GM20431 (cell line): ENCODE measurements around the gene SLC6A3.

Experiments used
- in situ Hi-C: fragments of 300-500 bp; cut with MseI, MboI; formaldehyde crosslinking; loops from one replicate; pipeline ENCODE4 v1.15.0; 2020; ENCODE audit warnings: low sequenced_read_pairs; ENCODE audit not compliant: unreplicated experiment

Gene SLC6A3

DNA sequence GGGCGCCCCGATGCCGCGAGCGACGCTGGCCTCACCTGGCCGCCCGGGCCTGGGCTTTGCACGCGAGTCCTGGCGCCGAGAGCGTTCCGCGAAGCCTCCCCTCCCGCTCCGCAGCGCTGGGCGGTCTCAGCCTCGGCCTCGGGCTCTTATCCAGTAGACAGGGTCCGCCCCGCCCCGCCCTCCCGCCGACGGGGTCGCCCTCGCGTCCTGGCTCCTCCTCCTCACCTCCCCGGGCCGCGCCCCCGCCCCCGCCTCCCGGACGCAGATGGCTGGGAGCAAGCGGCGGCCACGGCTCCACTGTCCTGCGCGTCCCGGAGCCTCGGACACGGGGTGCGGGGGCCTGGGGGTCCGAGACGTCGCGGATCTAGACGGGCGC lies at the start of gene SLC6A3:
TSS of gene SLC6A3 (minus strand) at position 128 of the 376 bp plus-strand sequence. CDS start 2,243 bp downstream, outside the sequence.
- in situ Hi-C loops: no loop called here

DNA sequence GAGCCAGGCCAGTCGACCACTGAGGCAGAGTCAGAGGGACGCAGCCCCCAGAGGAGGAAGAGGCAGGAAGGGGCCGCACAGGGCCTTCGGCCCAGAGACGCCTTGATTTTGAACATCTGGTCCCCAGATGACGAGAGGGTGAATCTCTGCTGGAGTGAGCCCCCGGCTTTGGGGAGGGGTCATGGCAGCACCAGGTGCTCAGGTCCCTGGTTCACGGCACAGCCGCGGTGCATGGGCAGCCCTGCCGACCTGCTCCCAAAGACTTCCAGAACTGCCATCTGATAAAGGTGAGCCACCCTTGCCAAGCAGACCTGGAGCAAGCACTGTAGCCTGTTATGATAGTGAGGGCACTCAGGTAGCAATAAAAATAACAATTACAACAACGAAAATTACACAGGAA lies 48.7 kb upstream of the SLC6A3 start:
- in situ Hi-C loops: no loop called here

DNA sequence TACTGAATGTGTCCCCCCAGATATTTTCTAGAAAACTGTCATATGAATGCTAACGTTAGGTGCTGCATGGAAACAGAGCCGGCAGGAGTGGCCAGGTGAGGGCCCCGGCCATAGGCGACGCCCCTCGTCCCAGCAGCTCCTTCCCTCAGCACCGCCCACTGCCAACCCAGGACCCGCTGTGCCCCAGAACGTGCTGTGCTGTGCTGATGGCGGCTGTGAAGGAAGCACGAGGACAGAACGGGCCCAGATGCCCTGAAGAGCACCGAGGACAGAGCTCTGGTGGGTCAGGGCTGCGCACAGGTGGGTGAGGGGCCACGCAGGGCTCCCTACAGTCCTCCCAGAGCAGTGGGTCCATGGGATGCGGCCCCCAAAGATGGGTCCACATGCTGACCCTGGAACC lies 48.2 kb upstream of the SLC6A3 start:
- in situ Hi-C loops: no loop called here

DNA sequence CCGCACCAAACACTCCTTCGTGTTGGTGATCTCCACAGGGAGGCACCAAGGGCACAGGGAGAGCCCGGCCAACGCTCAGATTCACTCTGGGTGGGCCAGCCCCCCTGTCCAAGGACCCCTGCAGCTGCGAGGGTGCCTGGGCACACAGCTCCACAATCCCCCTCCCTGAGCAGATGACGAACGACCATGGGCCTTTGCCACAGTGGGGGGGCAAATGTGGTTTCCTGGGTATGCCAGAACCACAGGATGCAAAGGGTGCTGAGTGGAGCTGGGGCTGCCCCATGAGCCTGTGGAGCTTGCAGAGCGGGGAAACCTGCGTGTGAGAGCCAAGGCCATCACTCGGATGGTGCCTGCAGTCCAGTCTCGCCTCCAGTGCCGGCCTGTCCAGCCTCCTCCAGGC lies 47.5 kb upstream of the SLC6A3 start:
- in situ Hi-C loops: no loop called here

DNA sequence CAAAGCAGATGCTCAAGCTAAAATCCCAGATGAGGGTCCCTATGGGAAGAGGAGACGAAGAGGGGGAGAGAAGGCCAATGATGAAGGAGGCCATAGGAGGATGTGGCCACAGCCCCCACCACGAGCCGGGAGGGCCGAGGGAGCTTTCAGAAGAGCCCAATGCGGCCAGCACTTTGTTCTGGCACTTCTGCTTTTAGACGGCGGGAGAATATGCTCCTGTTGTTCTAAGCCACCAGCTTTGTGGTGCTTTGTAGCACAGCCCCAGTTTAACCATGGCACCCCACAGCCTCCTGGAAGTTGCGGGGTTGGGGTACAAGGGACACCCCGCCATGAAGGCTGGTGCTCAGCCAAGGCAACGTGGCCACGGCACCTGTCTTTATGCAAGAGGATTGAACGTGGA lies 45.1 kb upstream of the SLC6A3 start:
- in situ Hi-C loops: no loop called here

DNA sequence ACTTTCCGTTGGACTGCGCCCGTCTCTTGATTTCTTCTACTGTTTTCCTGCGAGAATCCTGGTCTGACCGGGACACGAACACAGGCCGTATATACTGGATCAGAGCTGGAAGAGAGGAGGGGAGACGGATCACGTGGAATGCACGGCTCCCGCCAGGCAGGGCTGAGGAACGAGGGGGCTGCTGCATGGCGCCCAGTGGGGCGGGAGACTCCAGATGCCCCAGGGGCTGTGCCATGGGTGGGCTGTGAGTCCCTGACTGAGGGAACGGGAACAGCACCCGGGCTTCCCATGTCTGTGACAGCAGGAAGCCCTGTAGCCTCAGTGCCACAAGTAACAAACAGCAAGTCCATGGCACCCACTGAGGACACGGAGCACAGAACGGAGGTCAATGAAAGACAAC lies 44.5 kb upstream of the SLC6A3 start:
- in situ Hi-C loops: no loop called here

DNA sequence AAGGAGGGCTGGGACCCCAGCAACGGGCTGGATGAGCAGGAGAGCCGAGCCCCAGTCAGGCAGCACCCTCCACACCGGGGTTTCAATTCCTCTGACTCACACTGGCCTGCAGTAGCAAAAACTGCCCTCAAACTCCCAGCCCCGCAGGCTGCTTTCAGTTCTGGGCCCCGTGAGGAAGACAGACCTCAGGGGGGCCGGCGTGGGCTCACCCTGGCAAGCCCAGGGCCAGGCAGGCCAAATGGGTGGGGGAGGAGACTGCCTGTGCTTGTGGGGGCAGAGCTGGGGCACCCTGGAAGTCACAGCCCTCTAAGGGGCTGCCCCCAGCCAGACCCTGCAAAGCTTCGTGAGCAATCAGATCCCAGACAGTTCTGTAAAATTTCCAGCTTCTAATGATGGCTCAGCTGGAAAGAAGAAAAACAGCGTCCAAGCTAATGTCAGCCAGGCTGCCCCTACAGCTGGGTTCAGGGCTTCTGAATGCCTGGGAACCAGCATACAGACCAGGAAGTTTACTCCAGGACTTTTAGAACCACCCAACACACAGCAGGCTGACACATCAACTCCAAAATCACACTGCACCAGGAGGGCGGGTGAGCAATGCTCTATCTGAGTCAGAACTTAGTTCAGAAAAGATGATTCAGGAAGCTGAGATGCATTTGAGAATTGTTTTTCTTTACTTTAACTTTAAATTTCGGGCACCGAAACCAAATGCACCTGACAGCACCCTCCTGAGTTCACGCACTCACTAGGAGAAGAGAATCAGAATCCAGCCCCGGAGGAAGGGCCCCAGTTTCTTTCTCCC lies 43.8 kb upstream of the SLC6A3 start:
- in situ Hi-C loops: no loop called here

DNA sequence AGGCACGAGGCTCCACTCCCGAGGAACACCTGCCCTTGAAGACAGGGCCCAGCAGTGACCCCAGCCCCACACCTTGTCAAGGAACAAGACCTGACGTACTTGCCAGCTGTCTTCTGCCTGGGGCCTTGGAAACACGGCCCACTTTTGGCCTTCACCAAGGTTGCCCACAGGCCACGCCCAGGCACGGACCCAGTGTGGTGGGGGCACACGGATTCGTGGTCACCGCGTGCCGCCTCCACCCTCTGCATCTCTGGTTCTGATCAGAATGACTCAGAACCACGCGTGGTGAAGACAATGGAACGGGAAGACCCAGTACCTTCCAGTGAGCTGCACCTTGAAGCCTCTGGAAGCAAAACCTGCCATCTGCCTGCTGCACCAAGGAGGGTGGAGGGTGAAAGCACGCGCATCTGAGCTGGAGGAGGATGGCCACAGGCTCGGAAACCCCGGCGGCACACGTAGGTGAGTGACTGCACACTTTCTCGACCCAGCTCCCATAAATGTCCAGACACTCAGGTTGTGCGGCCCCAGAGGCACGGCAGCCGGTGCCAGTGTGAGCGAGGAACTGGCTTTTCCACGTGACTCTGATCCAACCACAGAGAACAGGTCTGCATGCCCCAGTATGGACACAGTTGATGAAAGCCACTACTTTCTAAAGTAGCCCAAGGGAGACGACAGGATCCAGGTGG lies 42.0 kb upstream of the SLC6A3 start:
- in situ Hi-C loops: no loop called here

DNA sequence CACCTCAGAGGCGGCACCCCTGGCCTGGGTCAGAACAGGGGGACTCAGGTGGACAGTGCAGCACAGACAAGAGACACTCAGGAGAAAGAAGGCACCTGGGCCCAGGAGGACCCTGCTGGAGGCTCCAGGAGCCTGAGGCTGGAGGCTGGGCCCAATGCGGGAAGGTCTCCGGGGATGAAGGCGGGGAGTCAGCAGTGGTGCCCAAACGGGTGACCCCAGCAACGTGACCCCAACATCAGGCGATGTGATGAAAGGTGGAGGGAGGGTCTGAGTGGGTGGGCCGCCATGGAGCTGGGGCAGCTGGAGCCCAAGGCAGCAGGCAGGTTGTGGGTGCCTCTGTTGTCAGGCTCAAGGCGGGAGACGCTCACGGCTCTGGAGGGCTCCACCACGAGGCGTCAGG lies 41.0 kb upstream of the SLC6A3 start:
- in situ Hi-C loops: no loop called here

DNA sequence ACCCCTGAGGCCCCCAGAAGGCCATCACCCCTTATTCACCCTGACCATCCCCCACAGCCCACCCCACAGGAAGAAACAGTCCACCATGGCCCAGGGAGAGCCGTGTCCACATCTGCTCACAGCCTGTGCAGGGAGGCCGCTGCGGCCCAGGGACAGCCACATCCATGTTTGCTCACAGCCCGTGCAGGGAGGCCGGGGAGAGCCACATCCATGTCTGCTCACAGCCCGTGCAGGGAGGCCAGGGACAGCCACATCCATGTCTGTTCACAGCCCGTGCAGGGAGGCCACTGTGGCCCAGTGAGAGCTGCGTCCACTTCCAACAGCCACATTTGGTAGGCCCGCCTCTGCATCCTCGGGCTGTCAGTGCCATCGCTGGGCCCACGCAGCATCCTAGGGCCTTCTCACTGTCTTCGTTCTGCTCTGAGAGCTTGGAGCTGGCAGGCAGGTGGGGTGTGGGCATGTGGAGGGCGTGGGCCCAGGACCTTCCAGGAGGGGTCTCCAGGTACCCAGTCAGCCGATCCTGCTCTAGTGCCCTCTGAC lies 40.4 kb upstream of the SLC6A3 start:
- in situ Hi-C loops: no loop called here

DNA sequence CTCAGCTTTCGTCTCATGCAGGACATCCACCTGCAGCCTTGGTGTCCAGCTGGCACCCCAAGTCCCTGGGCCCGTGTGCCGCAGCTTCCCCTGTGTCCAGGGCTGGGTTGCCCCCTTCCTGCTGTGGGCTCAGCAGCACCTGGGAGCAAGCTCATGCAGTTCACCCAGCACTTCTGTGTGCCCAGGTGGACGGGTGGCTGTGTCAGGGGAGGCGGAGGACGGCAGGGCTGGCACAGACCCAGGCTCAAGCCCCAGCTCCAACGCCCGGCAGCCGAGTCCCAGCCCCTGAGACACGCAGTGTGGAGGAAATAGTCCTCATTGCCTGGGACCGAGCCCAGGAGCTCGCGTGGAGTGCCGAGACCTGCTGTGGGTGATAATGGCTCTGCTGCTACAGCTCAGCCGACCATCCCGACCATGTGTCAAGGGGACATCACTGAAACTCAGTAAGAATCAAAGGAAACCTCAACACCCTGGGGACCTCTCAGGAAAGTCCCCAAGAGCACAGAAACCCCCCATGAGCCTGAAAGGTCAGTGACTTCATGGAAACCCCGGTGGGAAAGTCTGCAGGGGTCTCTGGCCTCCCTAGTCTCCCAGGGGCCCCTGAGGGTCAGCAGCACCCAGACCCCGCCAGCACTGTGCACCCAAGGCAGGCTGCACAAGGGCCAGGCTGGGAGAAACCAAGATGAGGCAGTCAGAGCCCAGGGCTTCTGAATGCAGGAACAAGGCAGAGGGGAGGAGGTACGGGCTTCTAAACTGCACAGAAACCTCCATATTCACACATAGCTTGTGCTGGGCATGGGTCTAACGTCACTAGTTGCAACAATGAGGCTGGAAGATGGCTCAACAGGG lies 39.7 kb upstream of the SLC6A3 start:
- in situ Hi-C loops: no loop called here

DNA sequence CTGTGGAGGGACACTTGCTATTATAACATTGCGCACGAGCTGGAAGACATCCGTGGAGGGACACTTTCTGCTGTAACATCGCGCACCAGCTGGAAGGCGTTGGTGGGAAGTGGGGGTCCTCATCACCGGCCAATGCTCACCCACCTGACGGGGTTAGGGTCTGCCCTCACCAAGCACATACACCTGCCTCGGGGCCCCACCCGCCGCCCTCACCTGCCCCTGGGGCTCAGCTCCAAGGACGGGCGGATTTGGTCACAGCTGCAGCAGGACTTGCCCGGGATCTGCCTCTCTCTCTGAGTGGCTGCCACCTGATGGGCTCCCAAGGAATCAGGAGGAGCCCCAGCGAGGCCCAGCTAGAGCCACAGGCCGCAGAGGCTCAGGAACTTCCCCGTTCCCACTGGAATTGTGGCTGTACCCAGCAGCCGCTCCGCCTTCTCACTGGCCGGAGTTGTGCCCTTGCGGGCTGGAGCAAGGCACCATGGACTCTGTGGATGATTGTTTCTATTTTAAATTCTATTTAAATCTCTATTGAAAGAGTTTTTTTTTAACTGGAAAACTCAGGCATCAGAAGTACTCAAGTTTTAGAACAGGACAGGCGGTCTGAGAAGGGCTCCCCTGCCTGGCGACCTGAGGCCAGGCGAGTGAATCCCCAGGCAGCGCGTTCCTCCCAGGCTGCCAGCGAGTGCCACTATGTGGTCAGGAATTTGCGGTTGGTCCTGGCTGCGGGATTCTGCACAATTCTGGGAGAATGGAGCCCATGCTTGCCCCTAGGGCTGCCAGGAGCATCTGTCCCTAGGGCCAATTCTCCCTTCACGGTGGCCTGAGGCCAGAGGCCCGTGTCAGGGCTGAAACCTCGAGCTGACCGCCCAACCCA lies 38.9 kb upstream of the SLC6A3 start:
- in situ Hi-C loops: no loop called here

DNA sequence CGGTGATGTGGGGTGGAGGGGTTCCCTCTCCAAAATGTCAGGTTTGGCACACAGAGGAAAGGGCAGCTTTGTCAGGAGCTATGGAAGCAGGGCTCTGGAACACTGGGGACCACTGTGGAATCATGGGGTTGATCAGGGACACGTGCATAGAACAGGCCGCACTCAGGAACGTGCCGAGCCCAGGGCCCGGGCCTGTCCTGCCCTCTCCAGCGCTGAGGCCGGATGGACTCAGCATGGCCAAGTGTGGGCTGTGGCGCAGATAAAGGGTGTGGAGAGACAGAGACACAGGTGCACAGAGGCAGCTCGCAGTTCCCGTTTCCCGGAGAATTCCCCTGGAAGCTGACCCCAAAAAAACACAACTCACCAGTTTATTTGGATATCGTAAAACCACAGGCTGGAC lies 37.8 kb upstream of the SLC6A3 start:
- in situ Hi-C loops: no loop called here

DNA sequence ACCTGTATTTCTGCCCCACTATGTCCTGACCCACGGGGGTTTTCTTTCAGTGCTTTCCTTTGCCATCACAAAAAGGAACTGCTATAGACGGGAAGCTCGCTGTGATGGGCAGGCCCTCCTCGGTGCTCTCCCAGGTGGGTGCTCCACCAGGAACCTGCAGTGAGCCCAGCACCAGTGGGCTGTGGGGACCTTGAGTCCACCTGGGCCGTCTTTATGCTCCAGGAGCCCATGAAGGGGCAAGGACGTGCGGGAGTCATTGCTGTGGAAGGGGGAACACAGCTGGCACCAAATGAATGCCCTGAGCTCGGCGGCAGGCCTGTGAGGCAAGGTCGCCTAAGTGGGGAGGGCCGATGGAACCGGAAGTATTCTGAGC lies 36.7 kb upstream of the SLC6A3 start:
- in situ Hi-C loops: no loop called here

DNA sequence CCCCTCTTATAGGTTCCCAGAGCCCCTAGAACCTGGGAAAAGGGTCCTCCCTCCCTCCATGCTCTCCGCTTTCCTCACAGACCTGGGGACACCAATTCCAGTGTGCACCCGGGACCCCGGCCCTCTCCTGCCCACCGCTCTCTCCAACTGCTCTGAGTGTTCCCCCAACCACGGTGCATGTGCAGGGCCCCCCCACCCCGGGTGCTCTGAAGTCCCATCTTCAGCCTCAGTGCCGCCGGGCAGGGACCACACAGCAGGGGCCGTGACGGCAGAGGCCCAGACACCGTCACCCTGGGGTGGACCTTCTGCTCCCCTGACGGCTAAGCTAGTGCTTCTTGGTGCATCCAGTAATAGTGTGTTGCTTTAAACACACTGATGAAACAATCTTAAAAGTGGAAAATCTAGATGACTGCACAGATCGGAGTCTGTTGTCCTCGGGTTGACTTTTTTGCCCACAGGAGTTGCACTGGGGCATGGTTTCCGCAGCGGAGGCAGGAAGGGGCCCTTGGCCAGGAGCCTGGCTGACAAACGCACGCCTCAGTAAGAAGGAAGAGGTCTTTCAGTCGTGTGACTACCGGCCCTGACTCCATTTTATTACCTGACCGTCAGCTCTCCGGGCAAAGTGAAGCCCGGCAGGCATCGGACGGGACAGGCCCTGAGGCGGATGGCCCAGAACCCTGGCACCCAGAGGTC lies 36.2 kb upstream of the SLC6A3 start:
- in situ Hi-C loops: no loop called here

DNA sequence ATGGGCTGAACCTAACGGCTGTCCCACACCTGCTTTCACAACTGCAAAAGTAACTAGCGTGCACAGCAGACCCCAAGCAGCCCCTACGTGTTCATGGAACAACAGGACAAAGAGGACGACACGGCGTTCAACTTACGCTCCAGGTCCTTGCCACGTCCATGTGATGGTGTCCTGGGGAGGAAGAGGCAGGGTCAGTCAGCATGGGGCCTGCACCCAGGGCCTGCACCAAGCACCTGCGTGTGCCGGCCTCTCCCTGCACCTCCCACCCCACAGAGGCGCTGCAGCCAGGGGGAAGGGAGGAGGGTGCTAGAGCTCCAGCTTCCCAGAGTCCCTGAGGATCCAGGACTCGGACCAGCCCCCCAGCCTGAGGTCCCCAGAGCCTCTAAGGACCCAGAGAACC lies 35.6 kb upstream of the SLC6A3 start:
- in situ Hi-C loops: no loop called here

DNA sequence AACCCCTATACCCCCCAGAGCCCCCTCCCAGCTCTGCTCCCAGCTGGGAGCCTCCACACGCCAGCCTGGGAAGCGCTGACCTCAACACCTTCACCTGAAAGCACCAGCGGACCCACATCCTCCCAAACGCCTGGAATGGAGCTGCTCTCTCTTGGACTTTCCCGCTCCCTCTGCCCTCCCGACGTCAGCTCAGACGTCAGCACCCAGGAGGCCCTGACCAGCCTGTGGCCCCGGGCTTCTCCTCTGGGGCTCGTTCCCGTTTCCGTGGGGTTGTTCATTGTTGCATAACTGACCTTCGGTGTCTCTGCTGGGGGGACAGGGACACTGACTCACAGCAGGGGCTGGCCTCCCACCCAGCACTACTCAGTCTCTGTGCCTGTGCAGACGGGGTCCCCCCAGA lies 35.0 kb upstream of the SLC6A3 start:
- in situ Hi-C loops: no loop called here

DNA sequence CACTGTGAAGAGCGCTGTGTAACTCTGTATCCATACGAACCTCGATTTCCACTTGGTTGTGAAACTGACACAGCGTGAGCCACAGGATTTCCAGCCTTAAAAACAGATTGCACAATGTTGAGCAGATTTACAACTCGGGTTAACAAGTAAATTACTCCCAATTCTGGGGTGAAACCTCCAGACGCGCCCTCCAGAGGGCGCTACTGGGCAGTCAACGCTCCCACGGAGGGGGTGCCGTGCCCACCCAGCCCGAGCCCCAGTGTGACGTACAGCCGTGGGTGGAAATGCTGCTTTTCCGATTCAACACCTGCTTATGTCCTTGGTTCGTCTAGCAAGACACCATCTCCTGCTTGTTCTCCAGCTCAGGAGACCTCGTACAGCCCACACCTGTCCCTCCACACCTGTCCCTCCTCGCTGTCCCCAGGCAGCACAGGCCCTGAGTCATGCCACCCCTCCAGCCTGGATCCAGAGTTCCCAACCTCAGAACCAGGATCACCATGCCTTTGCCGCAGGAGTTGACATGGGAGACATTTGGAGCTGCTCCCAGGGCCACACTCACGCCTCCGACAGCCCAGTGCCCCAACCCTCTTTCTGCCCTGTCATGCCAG lies 34.4 kb upstream of the SLC6A3 start:
- in situ Hi-C loops: no loop called here

DNA sequence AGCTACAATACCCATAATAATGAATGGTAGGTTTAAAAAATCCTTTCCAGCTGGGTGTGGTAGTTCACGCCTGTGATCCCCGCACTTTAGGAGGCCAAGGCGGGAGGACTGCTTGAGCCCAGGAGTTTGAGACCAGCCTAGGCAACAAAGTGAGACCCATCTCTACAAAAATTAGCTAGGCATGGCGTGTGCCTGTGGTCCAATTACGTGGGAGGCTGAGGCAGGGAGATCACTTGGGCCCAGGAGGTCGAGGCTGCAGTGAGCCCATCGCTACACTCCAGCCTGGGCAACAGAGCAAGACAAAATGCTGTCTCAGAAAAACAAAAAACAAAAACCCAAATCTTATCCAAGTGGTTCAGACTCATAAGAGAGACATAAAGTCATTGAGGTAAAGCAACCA lies 33.8 kb upstream of the SLC6A3 start:
- in situ Hi-C loops: no loop called here
